ENCODE measurements around the gene OCIAD1.

- TF ChIP-seq CTCF (IDR thresholded peaks at IDR 0.05; ENCODE audit: low read depth, low read length, poor library complexity, severe bottlenecking) (no peak), EZH2phosphoT487 (IDR thresholded peaks at IDR 0.05; ENCODE audit: borderline replicate concordance, low read length) (no peak)
These were observed 27.2 kb downstream of the OCIAD1 start for GRCh38 chr4:48858130-48858529.

Measured in DOHH2 (cell line).